Myocyte (in vitro differentiated cells): ENCODE measurements around the gene ZMAT1. TPM values are rescaled to one million over a fixed set of nuclear protein-coding genes. Genes with fewer than 3 reads are reported as not detected.
"Not testable (repeated sequence)": the region's sequence is repeated elsewhere in the genome, so short reads cannot be mapped to it uniquely, and the experiment has no call there.

Experiments used
- DNase-seq: peaks from one replicate; pipeline ENCODE4 v3.0.0-alpha.2; 2012; ENCODE audit warnings: low read depth
- polyA plus RNA-seq: library from polyadenylated mRNA; unstranded; fragments of >200 nt; gene quantifications from one replicate; pipeline ENCODE4 v1.2.1, GENCODE V29; 2012; ENCODE audit warnings: missing spikeins
- total RNA-seq: library from RNA; depleted of rRNA; stranded (reverse); fragments of >200 nt; gene quantifications from 2 replicates; pipeline ENCODE4 v1.2.3, GENCODE V29; 2014

Gene ZMAT1
- total RNA-seq: 0.19 and 0.31 TPM in 2 replicates
- polyA plus RNA-seq: 0.37 TPM

- DNase-seq: peak; percentile 65
These were observed at the start of gene ZMAT1 for GRCh38 chrX:101931488-101932248. Gene ZMAT1, minus strand, starts transcription at chrX:101932027. Its CDS starts 19 bp downstream, at chrX:101932008.

- DNase-seq: no peak
These were observed 45.3 kb upstream of the ZMAT1 start for GRCh38 chrX:101977106-101977505.

- no peak for DNase-seq
These were observed 41.2 kb upstream of the ZMAT1 start for GRCh38 chrX:101973066-101973465.

- DNase-seq: not testable (repeated sequence)
These were observed 33.2 kb upstream of the ZMAT1 start for GRCh38 chrX:101964923-101965539.

GRCh38 chrX:101958139-101958538 is 26.3 kb upstream of the ZMAT1 start:
- no peak for DNase-seq

GRCh38 chrX:101957174-101957573 is 25.3 kb upstream of the ZMAT1 start:
- no peak for DNase-seq

GRCh38 chrX:101956556-101956955 is 24.7 kb upstream of the ZMAT1 start:
- DNase-seq: no peak

GRCh38 chrX:101950581-101950980 is 18.8 kb upstream of the ZMAT1 start:
- DNase-seq: no peak

- no peak for DNase-seq
These were observed 383 bp upstream of the ZMAT1 start for GRCh38 chrX:101932249-101932570.

- DNase-seq: no peak
These were observed 715 bp downstream of the ZMAT1 start for GRCh38 chrX:101931136-101931487.

GRCh38 chrX:101925733-101926132 is 6.1 kb downstream of the ZMAT1 start:
- DNase-seq: no peak

- DNase-seq: no peak
These were observed 13.1 kb downstream of the ZMAT1 start for GRCh38 chrX:101918751-101919150.

- no peak for DNase-seq
These were observed 25.6 kb downstream of the ZMAT1 start for GRCh38 chrX:101906136-101906796.

- no peak for DNase-seq
These were observed 26.8 kb downstream of the ZMAT1 start for GRCh38 chrX:101904996-101905395.

Other genes starting within 250 kb of the ZMAT1 start
- gene TCEAL2, start 193.7 kb upstream of the ZMAT1 start, total RNA-seq: not detected in 2 replicates
- not detected in 2 replicates for gene TCEAL6, start 210.5 kb upstream of the ZMAT1 start, total RNA-seq
- gene BEX5, start 223.9 kb upstream of the ZMAT1 start, total RNA-seq: not detected in 2 replicates